Ishikawa (cell line): ENCODE data around the gene GCG.
A peak's percentile ranks its signal among the peaks of the same experiment; 100 is the strongest.

ENCODE experiments used
- CEBPB ChIP-seq: IDR thresholded peaks from 2 replicates; pipeline ENCODE4 v1.6.1; 2012
- CREB1 ChIP-seq: IDR thresholded peaks from 2 replicates; pipeline ENCODE4 v1.6.1; 2012; ENCODE audit warnings: low read depth
- EGR1 ChIP-seq: IDR thresholded peaks from 2 replicates; pipeline ENCODE4 v1.6.1; 2012
- EP300 ChIP-seq: IDR thresholded peaks from 2 replicates; pipeline ENCODE4 v1.6.1; 2012; ENCODE audit warnings: borderline replicate concordance
- FOXM1 ChIP-seq: IDR thresholded peaks from 2 replicates; pipeline ENCODE4 v1.6.1; 2012; ENCODE audit warnings: low read depth, borderline replicate concordance
- MAX ChIP-seq: IDR thresholded peaks from 2 replicates; pipeline ENCODE4 v1.6.1; 2012
- NFIC ChIP-seq: IDR thresholded peaks from 2 replicates; pipeline ENCODE4 v1.6.1; 2012
- RAD21 ChIP-seq: IDR thresholded peaks from 2 replicates; pipeline ENCODE4 v1.6.1; 2012; ENCODE audit warnings: low read depth
- REST ChIP-seq: IDR thresholded peaks from 2 replicates; pipeline ENCODE4 v1.6.1; 2012; ENCODE audit warnings: low read depth, mild to moderate bottlenecking
- TAF1 ChIP-seq: IDR thresholded peaks from 2 replicates; pipeline ENCODE4 v1.6.1; 2012; ENCODE audit warnings: low read depth, mild to moderate bottlenecking
- TCF12 ChIP-seq: IDR thresholded peaks from 2 replicates; pipeline ENCODE4 v1.6.1; 2012; ENCODE audit warnings: low read depth
- TEAD4 ChIP-seq: IDR thresholded peaks from 2 replicates; pipeline ENCODE4 v1.6.1; 2012
- YY1 ChIP-seq: IDR thresholded peaks from 2 replicates; pipeline ENCODE4 v1.6.1; 2012; ENCODE audit warnings: low read depth
- ZBTB7A ChIP-seq: IDR thresholded peaks from 2 replicates; pipeline ENCODE4 v1.6.1; 2012; ENCODE audit warnings: low read depth
- TF ChIP-seq, protein P1 (sequence below): IDR thresholded peaks from 2 replicates; pipeline ENCODE4 v1.6.1; 2012

The GCG gene

GRCh38 chr2:162123806-162124758 is 28.0 kb downstream of the GCG start:
- TF ChIP-seq TEAD4 = no peak
- TF ChIP-seq RAD21 = peak; percentile 78

GRCh38 chr2:162118166-162119031 is 33.6 kb downstream of the GCG start:
- no peak for TF ChIP-seq TAF1
- no peak for TF ChIP-seq NFIC
- TF ChIP-seq, protein P1, sequence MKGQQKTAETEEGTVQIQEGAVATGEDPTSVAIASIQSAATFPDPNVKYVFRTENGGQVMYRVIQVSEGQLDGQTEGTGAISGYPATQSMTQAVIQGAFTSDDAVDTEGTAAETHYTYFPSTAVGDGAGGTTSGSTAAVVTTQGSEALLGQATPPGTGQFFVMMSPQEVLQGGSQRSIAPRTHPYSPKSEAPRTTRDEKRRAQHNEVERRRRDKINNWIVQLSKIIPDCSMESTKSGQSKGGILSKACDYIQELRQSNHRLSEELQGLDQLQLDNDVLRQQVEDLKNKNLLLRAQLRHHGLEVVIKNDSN = no peak
- TF ChIP-seq YY1 = no peak
- no peak for TF ChIP-seq ZBTB7A
- TF ChIP-seq FOXM1 = no peak

- TF ChIP-seq CEBPB (no peak), MAX (no peak), TEAD4 (no peak), FOXM1 (no peak), TAF1 (no peak)
These were observed 35.7 kb downstream of the GCG start for GRCh38 chr2:162116352-162116751.

DNA sequence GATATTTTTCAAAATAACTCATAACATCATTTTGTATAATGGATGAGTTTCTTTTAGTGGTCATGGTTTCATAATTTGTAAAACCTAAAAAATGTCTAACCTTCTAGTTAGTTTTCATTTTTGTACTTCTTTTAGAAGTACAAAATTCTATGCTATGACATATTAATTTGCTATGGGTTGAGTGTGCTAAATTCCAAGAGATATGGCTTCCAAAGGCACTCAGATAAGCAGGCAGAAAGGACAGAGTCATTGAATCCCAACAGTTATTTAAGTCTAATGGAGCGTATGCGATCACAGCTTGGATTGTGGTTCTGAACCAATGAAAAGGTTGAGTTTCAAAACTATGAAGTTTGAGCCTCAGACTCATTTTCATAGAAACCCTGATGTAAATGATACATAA is 37.0 kb downstream of the GCG start:
- TF ChIP-seq CEBPB = no peak
- no peak for TF ChIP-seq ZBTB7A
- TF ChIP-seq, protein P1 = no peak
- no peak for TF ChIP-seq RAD21
- no peak for TF ChIP-seq EGR1
- TF ChIP-seq FOXM1 = no peak
- TF ChIP-seq TAF1 = no peak
- no peak for TF ChIP-seq REST
- TF ChIP-seq TCF12 = no peak
- no peak for TF ChIP-seq MAX

DNA sequence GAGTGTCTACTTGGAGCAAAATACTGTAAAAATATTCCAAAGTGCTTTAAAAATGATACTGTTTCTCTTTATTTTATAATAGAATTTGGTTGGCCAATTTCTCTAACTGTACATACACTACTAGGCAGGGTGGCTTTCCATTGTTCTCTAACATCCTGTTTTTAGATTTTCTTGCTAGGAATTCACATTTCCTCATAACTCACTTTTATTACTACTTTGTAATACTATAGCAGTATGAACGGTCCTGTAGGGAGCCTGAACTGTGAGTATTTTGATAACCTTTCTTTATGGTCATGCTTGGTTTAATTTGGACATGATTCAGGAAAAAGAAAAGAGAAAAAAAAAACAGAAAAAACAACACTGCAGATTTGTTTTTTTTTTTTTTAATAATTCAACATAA is 37.8 kb downstream of the GCG start:
- TF ChIP-seq YY1 (no peak), EP300 (peak; percentile 76; the same call in 1 of the 2 replicates), TAF1 (no peak), TEAD4 (peak; percentile 76), TCF12 (no peak), CREB1 (no peak), NFIC (peak; percentile 74), CEBPB (peak; percentile 48; the same call in 1 of the 2 replicates), MAX (no peak), FOXM1 (peak; percentile 71)

DNA sequence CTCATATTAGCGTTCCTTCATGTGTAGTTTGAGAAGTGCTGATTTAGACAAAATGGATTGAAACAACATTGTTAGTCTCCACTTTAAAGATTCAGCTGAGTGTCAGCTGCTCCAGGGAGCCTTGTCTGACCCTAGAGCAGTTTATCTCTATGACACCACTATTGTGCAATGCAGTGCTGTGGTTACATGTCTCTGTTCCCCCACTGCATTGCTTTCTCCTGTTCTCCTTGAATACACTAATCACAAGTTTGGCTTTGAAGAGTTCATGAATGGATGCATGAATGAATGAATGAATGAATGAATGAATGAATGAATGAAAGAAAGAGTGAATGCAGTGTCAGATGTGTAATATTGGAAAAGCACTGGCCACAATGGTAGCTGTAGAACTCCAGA is 38.3 kb downstream of the GCG start:
- no peak for TF ChIP-seq TCF12
- TF ChIP-seq CEBPB = peak; percentile 97
- 0 out of 2 replicates have a peak, but pooled peaks have one; percentile 1 for TF ChIP-seq NFIC
- TF ChIP-seq MAX = no peak
- no peak for TF ChIP-seq RAD21
- TF ChIP-seq FOXM1 = no peak
- no peak for TF ChIP-seq REST
- no peak for TF ChIP-seq TEAD4
- TF ChIP-seq TAF1 = no peak
- no peak for TF ChIP-seq CREB1
